Activated CD4-positive, alpha-beta T cell treated with anti-CD3 and anti-CD28 coated beads for 24 hours (primary cell): ENCODE data around the gene PBOV1.

Experiments
- DNase-seq, 2 donors: peaks; one replicate each; pipeline ENCODE4 v3.0.0-alpha.2; 2020; ENCODE audit warnings: low read depth in 2 of 2

PBOV1 gene

DNA sequence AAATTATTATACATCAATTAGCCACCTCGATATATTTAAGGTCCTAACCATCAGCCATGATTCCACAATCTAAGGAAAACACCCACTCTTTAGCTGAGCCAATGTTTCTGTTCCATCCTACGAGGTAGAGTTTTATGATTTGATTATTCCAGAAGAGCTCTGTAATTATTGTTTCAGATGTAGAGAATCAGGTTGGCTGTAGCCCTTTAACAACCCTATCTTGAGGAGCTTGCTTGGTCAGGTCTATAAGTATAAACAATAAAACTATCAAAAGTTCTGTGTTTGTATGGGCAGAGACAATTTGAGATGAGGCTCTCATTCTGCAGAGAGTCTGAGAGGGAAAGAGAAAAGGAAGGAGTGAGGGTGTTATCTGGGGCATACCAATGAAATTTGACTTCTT is at the start of gene PBOV1:
TSS of gene PBOV1 (minus strand) at position 43 of the 400 bp plus-strand sequence. CDS start 96 bp downstream, outside the sequence.
- DNase-seq = no peak

DNA sequence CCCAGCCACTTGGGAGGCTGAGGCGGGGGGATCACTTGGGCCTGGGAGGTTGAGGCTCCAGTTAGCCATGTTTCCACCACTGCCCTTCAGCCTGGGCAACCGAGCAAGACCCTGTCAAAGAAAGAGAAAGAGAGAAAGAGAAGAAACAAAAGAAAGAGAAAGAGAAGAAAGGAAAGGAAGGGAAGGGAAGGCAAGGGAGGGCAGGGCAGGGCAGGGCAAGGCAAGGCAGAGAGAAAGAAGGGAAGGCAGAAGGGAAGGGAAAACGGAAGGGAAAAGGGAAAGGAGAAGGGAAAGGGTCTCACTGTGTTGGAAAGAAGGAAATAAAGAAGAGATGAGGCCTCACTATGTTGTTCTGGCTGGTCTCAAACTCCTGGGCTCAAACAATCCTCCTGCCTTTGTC is 47.8 kb upstream of the PBOV1 start:
- no peak for DNase-seq

DNA sequence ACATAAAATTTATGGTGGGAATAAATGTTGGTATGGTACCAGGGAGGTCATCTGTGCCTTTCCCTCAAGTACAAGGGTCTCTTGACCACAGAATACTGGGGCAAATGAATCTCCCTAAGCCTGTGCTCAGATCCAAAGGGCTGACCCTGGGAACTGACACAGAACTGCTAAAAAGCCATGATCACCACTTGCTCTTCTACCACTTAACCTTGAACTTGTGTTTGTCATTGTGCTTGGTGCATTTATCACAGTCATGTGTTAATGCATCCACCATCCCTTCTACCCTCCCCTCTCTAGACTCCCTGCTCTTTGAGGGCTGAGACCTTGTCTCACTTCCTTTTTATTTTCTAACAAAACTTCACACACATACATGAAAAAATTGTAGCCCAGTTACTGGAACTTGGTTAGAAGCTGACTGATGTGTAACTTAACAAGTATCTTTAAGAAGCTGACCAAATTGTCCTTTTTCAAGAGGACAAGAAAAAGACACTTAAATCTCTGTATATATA is 46.1 kb upstream of the PBOV1 start:
- no peak for DNase-seq

DNA sequence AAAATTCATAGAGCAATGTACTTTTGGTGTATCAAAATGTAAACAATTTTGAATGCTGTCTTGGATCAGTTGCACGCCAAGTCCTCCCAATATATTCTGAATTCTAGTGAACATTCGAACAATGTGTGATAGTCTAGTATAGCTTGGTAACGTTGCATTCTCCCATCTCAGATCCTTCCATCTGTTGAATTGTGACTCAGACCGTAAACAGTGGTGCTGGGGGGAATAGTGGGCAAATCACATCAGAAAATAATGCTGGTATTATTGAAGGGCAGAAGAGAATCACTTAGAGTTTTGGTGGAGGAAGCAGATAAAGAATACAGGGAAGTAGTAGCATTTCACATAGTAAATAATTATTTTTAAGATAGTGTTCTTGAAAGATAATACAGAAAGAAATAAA is 45.7 kb upstream of the PBOV1 start:
- DNase-seq = no peak

DNA sequence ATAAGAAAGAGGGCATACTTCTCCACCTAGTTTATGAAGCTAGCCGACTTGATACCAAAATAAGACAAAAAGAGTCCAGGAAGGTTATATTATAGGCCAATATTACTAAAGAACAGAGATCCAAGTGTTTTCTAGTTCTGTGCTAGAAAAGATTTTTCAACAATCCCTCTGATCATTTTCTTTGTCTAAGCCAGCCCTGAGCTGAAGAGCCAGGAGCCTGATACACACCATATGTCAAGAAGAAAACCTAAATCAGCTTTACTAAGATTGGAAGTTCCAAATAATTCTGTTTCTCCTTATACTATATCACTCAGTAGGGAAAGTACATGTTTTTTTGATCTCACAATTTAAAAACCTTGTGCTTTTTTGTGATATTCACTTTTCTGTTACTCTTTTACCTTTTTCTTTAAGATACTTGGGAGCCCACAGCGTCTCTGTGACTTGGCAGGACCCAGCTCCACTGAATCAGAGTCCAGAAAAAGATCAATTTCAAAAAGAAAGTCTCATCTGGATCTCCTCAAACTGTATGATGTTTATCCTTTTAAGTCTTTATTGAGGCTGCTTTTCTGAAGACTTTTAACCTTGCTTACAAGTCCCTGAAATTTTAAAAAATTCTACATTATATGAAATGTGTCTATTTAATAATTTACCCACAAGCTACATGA is 43.0 kb upstream of the PBOV1 start:
- DNase-seq = no peak

DNA sequence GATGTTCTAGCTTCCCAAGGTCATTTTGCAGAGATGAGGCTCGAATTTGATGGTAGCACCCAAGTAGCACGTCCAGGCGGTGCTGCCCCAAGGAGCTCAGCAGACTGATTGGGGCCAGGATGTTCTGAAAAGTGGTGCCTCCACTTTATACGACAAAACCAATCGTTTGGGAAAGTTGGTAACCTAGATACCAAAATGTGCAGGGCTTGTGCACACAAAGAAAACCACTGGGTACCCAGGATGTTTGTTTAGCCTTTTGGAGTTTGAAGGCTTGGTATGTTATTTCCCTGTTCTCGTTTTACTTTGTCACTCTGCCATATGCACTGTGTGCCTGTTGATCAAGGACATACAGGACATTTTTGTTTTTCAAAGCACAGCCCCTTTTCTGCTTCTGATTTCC is 40.7 kb upstream of the PBOV1 start:
- DNase-seq = no peak

DNA sequence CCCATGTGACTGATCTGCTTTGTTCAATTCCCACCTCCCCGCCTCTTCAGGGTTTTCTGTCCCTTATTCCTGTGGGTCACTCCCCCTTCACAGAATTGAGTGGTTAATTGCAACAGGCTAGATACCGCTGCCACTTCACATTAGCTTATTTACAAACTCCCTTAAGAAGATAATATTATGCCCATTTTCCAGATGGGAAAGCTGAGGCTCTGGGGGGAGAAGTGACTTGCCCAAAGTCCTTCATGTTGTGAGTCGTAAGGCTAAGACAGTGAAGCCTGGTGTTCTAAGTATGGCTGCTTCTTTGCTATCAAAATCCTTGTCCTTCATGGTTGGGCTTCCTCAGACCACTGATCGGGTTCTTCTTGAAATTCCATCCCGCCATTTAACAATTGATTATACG is 39.9 kb upstream of the PBOV1 start:
- no peak for DNase-seq

DNA sequence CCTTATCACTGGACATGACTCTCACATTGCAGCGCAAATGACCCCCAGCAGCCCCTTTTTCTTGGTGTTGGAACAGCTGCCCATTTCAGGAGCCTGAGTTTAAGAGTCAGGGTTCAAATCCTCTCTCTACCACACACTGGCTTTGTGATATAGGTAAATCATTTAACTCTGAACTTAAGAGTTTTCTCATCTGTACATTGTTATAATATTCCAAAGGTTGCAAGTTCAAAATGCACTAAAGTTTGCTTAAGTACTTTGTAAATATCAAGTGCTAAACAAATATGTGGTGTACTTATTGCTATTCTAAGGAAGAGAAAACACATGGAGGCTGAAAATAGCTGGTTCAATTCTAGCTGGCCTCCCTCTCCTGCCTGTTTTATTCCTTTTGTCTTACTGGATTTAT is 39.3 kb upstream of the PBOV1 start:
- no peak for DNase-seq

DNA sequence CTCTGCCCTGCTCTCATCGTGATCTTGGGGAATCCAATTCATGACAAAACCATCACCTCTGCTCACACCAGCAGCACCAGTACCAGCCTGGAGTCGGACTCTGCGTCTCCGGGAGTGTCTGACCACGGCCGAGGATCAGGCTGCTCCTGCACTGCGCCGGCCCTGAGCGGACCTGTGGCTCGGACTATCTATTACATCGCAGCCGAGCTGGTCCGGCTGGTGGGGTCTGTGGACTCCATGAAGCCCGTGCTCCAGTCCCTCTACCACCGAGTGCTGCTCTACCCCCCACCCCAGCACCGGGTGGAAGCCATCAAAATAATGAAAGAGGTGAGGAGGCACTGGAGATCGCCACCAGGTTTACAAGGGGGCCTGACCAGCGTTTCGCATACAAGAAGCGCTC is 37.2 kb upstream of the PBOV1 start:
- DNase-seq = no peak

DNA sequence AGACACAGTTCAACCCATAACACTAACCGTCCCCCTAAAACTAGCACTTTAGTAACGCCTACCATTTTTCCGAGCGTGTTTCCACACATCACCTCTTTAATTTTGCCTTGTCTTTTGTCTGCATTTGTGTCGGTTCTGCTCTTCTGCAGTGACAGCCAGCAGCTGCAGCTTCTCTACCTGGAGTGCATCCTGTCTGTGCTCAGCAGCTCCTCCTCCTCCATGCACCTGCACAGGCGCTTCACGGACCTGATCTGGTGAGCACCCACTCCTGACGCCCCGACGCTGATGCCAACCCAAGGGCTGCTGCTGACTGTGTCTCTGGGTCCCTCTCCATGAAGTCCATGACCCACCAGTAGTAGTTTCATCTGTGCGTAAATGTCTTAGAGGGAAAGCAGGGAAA is 35.4 kb upstream of the PBOV1 start:
- DNase-seq = no peak

DNA sequence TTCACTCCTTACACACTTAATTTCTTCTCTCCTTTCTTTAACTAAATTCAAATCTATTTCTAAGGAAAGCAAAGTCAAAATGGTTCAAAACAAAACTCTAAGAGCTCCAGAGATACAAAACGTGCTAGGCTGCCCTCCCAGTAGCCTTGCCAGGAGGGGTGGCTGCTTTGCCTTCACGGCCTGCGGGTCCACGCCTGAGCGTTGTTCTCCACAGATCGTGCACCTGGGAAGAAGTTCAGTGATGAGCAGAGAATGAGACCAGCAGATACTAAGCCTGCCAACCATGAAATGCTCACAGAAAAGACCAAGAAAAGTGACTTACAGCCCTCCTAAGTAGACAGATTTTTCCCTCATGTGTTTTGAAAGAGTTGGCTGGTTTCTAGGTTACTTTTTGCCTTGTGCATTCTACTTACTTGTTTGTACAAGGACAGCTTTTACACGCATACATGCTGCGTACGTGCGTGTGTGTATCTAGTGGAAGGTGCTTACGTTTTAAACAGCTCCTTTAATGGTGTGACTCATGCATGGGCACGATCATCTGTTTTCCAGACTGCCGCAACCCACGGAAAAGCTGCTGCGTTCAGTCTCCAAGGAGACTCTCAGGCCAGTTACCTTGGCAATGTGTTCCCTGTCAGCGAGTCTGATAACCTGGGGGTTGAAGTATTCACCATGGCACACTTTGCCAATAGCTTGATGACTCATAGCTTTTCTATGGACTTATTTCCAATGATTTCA is 32.4 kb upstream of the PBOV1 start:
- DNase-seq = no peak

DNA sequence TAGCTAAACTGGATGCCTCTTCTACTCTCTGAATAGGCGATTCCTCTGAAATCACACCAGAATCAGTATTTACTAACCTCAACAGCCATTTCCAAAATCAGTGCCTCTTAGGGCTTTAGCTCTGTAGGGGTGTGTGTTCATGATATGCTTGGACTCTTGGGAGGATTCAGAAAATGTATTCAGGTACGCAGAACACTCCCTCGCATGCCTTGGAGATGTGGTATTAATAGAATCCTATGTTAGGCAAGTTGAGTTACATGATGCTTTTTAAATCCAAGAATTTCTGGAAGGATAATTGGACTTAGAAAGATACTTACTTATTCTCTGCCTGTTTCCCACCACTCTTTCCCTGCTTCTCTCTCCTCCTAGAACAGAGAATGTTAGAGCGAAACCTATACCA is 31.8 kb upstream of the PBOV1 start:
- DNase-seq = no peak

DNA sequence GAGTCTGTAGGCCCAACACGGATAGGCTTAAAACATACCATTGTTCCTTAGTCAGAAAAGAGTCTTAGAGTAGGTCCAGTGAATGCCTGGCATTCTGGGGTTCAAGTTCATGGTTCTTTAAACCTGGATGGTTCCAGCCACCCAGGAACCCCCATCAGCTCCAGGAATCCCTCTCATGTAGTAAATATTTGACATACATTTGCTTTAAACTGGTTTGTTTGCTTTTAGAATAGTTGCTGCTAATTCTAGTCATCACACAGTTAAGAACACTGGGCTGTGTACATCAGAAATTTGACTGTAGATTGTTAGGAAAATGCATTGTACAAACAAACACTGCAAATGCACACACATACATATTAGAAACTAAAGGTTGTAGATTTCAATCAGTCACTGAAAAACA is 30.6 kb upstream of the PBOV1 start:
- DNase-seq = no peak

DNA sequence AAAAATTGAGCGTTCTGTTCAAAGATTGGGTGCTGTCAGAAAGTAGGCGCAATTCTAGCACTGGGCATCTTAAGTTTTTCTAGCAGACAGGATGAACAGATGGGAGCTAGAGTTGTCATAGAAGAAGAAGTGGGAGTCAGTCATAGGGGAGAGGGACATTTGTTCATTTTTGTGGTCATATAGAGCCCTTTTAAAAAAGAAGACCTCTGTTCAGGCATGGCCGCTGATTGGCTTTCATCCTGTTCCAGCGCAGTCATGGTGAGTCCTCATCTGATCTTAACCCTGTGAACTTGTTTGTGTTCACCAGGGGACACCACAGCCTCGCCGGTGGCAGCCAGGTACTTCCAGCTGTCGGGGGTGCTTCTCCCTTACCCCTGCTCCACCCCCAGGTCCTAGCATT is 29.7 kb upstream of the PBOV1 start:
- no peak for DNase-seq

DNA sequence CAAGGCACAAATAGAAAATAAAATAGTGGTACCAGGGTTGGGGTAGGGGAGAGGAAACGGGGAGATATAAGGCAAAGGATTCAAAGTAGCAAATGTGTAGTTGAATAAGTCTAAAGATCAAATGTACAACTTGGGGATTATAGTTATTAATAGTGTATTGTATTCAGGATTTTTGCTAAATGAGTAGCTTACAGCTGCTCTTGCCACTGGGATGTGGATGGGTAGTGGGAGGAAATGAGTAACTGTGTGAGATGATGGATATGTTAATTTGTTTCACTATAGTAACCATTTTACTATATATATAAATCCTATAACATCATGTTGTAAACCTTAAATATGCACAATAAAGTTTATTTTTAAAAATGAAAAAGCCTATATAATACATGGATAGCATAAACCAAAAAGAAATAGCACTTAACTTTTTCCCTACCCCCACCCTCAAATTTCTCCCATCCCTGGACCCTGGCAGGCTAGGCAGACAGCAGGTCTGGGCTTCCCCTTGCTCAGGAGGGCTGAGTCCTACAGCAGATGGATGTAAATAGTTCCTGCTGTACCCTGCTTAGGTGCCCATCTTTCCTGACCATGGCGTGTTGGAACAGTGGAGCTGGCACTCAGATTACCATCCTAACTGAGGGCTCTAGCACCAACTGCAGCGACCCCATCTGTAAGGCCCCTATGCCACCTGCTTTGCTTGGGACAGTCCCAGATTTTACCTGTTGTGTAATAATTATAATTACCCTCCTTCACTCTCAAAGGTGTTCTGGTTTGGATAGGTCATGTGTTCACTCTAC is 28.6 kb upstream of the PBOV1 start:
- no peak for DNase-seq

DNA sequence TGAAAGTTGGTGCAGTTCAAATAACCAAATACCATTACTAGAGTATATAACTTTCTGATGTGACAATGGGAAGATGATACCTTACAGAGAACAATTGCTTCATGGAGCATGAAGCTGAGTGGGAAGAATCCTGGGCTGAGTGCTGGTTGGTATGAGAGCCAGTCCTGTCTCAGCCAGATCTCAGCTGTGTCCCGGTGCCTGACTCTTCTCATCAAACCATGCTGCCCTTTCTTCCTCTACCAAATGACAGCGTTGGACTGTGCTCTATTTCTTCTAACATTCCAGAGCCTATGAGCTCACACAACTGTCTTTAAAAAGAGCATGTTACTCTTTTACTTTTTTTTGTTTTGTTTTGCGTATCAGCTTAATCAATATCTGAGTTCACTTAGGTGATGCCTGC is 27.5 kb upstream of the PBOV1 start:
- DNase-seq = no peak

DNA sequence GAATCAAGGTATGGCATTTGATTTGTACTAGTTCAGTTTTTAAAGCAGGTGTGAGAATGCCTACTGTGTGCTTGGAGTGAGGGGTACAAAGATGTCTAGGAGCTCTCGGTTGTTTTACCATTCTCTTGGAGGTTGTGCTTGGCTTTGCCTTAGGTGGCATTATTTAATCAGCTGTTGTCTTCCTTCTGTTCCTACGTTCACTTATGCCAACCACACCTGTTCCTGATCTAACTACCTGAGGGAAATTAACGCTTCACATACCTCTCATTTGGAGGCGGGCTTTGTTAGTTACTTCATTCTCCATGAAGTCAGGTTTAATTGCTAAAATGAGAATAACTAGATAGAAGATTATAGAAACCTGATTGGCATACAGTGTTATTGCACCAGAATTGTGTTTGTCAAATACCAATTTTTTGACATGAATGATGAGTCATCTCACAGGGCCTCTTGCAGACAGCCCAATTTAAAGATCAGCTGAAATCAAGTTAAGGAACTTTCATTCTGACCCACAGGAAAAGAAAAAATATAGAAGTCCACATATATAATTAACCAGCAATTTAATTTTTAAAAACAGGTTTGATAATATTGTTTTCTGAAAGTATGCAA is 24.8 kb upstream of the PBOV1 start:
- no peak for DNase-seq

DNA sequence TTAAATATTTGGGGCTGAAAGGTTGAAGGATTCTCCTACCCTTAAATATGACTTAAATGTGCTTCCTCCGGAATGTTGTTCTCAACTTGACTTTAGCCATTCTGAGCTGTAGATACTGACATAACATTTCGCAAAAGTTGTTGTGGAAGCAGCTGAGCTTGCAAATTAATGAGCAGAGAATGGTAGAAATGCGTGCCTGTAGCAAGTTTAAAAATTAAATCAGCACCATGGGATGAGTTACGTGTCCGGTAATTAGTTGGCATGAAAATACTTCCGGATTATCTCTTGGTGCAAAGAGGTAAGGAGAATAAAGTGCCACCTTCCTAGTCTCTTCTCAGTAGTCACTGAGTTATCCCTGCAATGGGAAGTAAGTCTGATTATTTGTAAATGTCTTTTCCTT is 23.6 kb upstream of the PBOV1 start:
- no peak for DNase-seq

DNA sequence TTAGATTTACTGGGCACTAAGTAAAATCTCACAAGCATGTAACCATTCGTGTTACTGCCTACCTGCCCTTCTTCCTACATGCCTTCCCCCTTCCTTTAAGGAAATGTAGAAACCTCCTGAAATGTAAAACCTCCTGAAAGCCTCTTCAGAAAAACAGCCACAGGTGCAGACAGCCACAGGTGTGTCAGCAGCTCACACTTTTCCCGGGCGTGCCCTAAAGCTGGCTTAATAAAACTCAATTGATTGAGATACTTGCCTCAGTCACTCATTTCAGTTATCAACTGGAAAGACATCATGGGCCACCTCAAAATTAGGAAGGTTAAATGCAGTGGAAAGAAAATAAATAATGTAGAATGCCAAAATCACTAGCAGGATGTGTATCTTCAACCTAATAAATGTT is 23.1 kb upstream of the PBOV1 start:
- DNase-seq = no peak

DNA sequence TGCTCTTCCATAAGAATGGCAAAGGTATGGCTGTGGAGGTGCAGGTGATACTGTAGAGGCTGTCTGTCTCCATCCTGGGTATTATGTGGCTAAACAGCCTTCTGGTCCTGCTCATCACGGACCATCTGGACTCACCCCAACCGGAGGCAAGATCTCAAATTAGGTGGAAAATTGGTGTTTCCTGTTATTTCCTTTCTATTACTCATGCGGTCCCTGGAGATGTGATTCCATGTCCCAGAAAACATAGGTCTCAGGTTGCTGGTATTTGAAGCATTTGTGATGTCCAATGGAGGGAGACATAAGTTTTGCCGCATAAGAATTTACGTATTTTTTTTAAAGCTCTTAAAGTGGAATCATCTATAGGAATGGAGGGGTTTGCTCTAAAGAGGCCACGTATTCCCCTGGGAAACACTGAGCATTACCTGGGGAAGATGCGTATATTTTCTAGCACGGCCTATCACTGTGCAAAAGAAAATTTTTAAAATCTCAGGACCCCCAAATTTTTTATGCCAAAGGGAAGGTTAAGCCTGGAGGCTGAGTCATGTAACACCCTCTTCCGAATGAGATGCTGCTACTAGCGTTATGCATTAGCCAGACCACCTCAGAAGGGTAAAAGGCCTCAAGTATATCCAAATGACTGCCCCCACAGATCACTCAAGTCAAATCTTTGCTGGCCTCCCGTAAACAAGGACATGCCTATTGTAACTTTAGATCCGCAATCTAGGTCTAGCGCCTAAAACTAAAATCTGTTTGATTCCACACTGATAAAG is 22.4 kb upstream of the PBOV1 start:
- no peak for DNase-seq

DNA sequence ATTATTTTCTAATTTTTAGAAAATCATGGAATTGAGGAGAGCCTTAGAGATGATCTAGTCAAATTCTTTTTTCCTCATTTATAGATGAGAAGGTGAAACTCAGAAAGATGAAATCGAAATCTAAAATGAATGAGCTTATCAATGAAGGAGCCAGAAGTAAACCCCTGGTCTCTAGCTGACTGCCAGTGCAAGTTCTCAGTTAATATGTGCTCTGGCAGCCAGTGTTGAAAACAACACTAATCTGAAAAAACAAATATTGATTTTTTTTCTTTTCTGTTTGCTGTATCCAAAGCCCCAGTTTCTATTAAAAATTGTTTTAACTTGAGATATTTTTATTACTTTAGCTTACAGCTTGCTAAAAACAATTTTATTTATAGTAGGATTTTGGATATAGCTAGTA is 21.5 kb upstream of the PBOV1 start:
- DNase-seq = no peak

DNA sequence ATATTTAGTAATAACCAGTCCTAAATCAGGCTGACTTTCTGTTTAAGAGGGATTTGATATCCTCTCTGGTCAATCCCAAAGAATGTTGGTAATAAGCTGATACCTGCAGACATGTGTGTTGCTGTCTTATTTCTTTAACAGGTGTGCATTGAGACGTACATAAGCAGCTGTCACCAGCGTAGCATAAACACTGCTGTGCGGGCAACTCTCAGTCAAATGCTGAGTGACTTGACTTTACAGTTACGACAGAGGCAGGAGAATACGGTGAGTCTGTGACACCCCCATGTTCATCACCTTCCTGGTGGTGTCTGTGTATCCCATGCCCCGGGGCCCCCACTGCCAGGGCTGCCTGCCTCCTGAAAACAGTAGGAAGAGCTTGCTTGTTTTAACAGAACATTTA is 20.1 kb upstream of the PBOV1 start:
- DNase-seq = no peak
